SK-N-SH treated with all-trans-retinoic acid at 6 μM for 48 hours (cell line): ENCODE data around the gene CEP63.

Experiments
- ATAC-seq: fragments of 200-7000 bp; cut with Tn5 transposase; 3 replicates; pipeline ENCODE4 v1.9.1; 2020; ENCODE audit warnings: mild to moderate bottlenecking, moderate library complexity
- BACH2 ChIP-seq: fragments of 250-450 bp; sonication (Bioruptor Pico); IDR thresholded peaks from 2 replicates; pipeline ENCODE4 v1.9.0; 2021; ENCODE audit warnings: mild to moderate bottlenecking, borderline replicate concordance
- CSDC2 ChIP-seq: fragments of 250-450 bp; sonication (Bioruptor Pico); IDR thresholded peaks from 2 replicates; pipeline ENCODE4 v1.5.0; 2020; ENCODE audit warnings: mild to moderate bottlenecking, moderate library complexity
- CSRNP3 ChIP-seq: fragments of 250-450 bp; sonication (Bioruptor Pico); IDR thresholded peaks from 2 replicates; pipeline ENCODE4 v1.5.1; 2021; ENCODE audit warnings: mild to moderate bottlenecking, moderate library complexity
- ESRRG ChIP-seq: fragments of 250-450 bp; sonication (Bioruptor Pico); IDR thresholded peaks from 2 replicates; pipeline ENCODE4 v1.6.1; 2021; ENCODE audit warnings: mild to moderate bottlenecking
- GLIS3 ChIP-seq: fragments of 250-450 bp; sonication (Bioruptor Pico); IDR thresholded peaks from 2 replicates; pipeline ENCODE4 v1.5.0; 2020; ENCODE audit warnings: mild to moderate bottlenecking, moderate library complexity
- ISL1 ChIP-seq: fragments of 250-450 bp; sonication (Bioruptor Pico); IDR thresholded peaks from 2 replicates; pipeline ENCODE4 v2.1.2; 2022; ENCODE audit warnings: mild to moderate bottlenecking, moderate library complexity
- PPARA ChIP-seq: fragments of 250-450 bp; sonication (Bioruptor Pico); IDR thresholded peaks from 2 replicates; pipeline ENCODE4 v1.5.0; 2020; ENCODE audit warnings: mild to moderate bottlenecking, borderline replicate concordance
- RARB ChIP-seq: fragments of 250-450 bp; sonication (Bioruptor Pico); IDR thresholded peaks from 2 replicates; pipeline ENCODE4 v1.8.0; 2021; ENCODE audit warnings: mild to moderate bottlenecking, moderate library complexity
- SNAI2 ChIP-seq: fragments of 250-450 bp; sonication (Bioruptor Pico); IDR thresholded peaks from 2 replicates; pipeline ENCODE4 v1.5.0; 2020; ENCODE audit warnings: mild to moderate bottlenecking, moderate library complexity
- TOX ChIP-seq: fragments of 250-450 bp; sonication (Bioruptor Pico); IDR thresholded peaks from 2 replicates; pipeline ENCODE4 v1.8.0; 2021; ENCODE audit warnings: mild to moderate bottlenecking, moderate library complexity, borderline replicate concordance
- TSHZ2 ChIP-seq: fragments of 250-450 bp; sonication (Bioruptor Pico); IDR thresholded peaks from 2 replicates; pipeline ENCODE4 v1.5.0; 2020; ENCODE audit warnings: mild to moderate bottlenecking, moderate library complexity
- ZC3H10 ChIP-seq: fragments of 250-450 bp; sonication (Bioruptor Pico); IDR thresholded peaks from 2 replicates; pipeline ENCODE4 v1.5.1; 2021; ENCODE audit warnings: mild to moderate bottlenecking, moderate library complexity
- ZNF70 ChIP-seq: fragments of 450-650 bp; formaldehyde crosslinking; IDR thresholded peaks from 2 replicates; pipeline ENCODE4 v1.5.0; 2020; ENCODE audit warnings: mild to moderate bottlenecking, moderate library complexity
- ZNF8 ChIP-seq: fragments of 450-650 bp; formaldehyde crosslinking; IDR thresholded peaks from 2 replicates; pipeline ENCODE4 v1.5.0; 2020; ENCODE audit warnings: mild to moderate bottlenecking, moderate library complexity
- TF ChIP-seq, protein P1 (sequence below): fragments of 250-450 bp; sonication (Bioruptor Pico); IDR thresholded peaks from 2 replicates; pipeline ENCODE4 v1.5.1; 2020; ENCODE audit warnings: low read depth, mild to moderate bottlenecking, moderate library complexity
- TF ChIP-seq, protein P2 (sequence below): fragments of 250-450 bp; sonication (Bioruptor Pico); IDR thresholded peaks from 2 replicates; pipeline ENCODE4 v1.8.0; 2020; ENCODE audit warnings: mild to moderate bottlenecking, moderate library complexity, borderline replicate concordance

CEP63 gene

GRCh38 chr3:134613006-134613520 lies 127.2 kb downstream of the CEP63 start:
- TF ChIP-seq, protein P1, sequence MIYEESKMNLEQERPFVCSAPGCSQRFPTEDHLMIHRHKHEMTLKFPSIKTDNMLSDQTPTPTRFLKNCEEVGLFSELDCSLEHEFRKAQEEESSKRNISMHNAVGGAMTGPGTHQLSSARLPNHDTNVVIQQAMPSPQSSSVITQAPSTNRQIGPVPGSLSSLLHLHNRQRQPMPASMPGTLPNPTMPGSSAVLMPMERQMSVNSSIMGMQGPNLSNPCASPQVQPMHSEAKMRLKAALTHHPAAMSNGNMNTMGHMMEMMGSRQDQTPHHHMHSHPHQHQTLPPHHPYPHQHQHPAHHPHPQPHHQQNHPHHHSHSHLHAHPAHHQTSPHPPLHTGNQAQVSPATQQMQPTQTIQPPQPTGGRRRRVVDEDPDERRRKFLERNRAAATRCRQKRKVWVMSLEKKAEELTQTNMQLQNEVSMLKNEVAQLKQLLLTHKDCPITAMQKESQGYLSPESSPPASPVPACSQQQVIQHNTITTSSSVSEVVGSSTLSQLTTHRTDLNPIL (CRISPR knock-in tag): no peak
- TF ChIP-seq ESRRG (CRISPR knock-in tag) (no peak), ZNF70 (CRISPR knock-in tag) (no peak), ZNF8 (no peak), BACH2 (no peak), CSRNP3 (CRISPR knock-in tag) (no peak), CSDC2 (no peak)
- no peak for ATAC-seq

- no peak for ATAC-seq
- no peak for TF ChIP-seq TSHZ2 (CRISPR knock-in tag)
- TF ChIP-seq, protein P1 (CRISPR knock-in tag): no peak
- no peak for TF ChIP-seq ZC3H10 (CRISPR knock-in tag)
- no peak for TF ChIP-seq BACH2
- TF ChIP-seq GLIS3 (CRISPR knock-in tag): no peak
These were observed 129.1 kb downstream of the CEP63 start for GRCh38 chr3:134614955-134615354.

DNA sequence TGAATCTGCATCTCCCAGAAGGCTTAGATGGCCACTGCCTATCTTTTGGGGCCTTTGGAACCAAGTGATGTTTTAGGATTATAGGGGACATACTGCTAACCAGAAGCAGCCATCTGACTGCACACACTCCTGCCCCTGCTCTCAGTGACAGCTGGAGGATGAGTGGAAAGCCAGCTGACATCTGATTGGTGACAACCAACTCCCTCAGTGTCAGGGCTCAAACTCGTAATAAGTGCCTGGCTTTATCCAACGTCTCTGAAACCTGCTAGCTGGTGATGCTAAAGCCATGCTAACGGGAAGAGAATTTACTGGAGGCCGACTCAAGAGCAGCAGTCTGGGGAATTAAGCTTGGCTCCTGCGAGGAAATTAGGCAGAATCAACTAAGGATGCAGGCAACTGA lies 129.9 kb downstream of the CEP63 start:
- TF ChIP-seq TSHZ2 (CRISPR knock-in tag) (no peak), PPARA (CRISPR knock-in tag) (no peak), ZNF70 (CRISPR knock-in tag) (no peak), GLIS3 (CRISPR knock-in tag) (no peak), ZNF8 (no peak), RARB (CRISPR knock-in tag) (no peak), TOX (CRISPR knock-in tag) (no peak), BACH2 (no peak), ISL1 (CRISPR knock-in tag) (no peak), SNAI2 (CRISPR knock-in tag) (no peak), CSRNP3 (CRISPR knock-in tag) (no peak)
- TF ChIP-seq, protein P2, sequence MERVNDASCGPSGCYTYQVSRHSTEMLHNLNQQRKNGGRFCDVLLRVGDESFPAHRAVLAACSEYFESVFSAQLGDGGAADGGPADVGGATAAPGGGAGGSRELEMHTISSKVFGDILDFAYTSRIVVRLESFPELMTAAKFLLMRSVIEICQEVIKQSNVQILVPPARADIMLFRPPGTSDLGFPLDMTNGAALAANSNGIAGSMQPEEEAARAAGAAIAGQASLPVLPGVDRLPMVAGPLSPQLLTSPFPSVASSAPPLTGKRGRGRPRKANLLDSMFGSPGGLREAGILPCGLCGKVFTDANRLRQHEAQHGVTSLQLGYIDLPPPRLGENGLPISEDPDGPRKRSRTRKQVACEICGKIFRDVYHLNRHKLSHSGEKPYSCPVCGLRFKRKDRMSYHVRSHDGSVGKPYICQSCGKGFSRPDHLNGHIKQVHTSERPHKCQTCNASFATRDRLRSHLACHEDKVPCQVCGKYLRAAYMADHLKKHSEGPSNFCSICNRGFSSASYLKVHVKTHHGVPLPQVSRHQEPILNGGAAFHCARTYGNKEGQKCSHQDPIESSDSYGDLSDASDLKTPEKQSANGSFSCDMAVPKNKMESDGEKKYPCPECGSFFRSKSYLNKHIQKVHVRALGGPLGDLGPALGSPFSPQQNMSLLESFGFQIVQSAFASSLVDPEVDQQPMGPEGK (CRISPR knock-in tag): no peak
- TF ChIP-seq, protein P1 (CRISPR knock-in tag): no peak
- no peak for ATAC-seq
